ENCODE results near the gene TMBIM6. TPM values are rescaled to one million over a fixed set of nuclear protein-coding genes. Genes with fewer than 3 reads are reported as not detected.

Gene TMBIM6
- total and polyA plus RNA-seq, 2 experiments from 2014 or later: 534 to 805 TPM

DNA sequence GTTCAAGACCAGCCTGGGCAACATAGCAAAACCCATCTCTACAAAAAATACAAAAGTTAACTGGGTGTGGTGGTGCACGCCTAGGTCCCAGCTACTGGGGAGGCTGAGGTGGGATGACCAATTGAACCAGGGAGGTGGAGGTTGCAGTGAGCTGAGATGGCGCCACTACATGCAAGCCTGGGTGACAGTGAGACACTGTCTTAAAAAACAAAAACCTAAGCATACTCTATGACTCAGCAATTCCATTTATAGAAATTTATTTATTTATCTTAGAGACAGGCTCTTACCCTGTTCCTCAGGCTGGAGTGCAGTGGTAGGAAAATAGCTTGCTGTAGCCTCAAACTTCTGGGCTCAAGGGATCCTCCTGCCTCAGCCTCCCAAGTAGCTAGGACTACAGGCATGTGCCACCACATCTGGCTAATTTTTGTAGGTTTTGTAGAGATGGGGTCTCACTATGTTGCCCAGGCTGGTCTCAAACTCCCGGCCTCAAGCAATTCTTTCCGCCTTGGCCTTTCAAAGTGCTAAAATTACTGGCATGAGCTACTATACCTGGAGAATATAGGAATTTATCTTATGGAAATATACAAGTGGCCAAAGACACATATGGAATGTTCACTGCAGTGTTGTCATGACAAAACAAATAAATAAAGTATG, 43.5 kb downstream of the TMBIM6 start:
- Histone ChIP-seq H3K4me2 (no peak overlapping the region), H3K27ac (peak overlapping the region; percentile 55), H3K9me3 (ENCODE audit: low read depth) (no peaks in the 10 kb centered on the region), H3K4me3 (no peak overlapping the region), H3K9me2 (replicated peaks; ENCODE audit: insufficient read depth) (no peaks in the 10 kb centered on the region), H3K79me2 (no peaks in the 10 kb centered on the region), H3K4me1 (ENCODE audit: insufficient read depth) (no peaks in the 10 kb centered on the region), H4K20me1 (ENCODE audit: insufficient read depth, poor library complexity, severe bottlenecking) (no peaks in the 10 kb centered on the region), H3K27me3 (no peaks in the 10 kb centered on the region), H3K36me3 (replicated peaks; ENCODE audit: insufficient read depth, low read depth) (no peaks in the 10 kb centered on the region), H2AFZ (no peak overlapping the region)
- TF ChIP-seq CTCF (IDR thresholded peaks at IDR 0.05; ENCODE audit: poor library complexity): no peak
- no peak for TF ChIP-seq EZH2 (IDR thresholded peaks at IDR 0.05; ENCODE audit: borderline replicate concordance)
- TF ChIP-seq EZH2phosphoT487 (IDR thresholded peaks at IDR 0.05; ENCODE audit: low read depth, severe bottlenecking, unreplicated experiment): no peak
- DNase-seq (ENCODE audit: low spot score): no peak
- 94% methylated on average over 4 of the region's 4 CpGs for WGBS (ENCODE audit: low lambda C conversion rate, missing lambda C conversion rate)

- Histone ChIP-seq H3K27ac (no peak overlapping the region), H3K4me3 (no peak overlapping the region), H3K4me2 (no peak overlapping the region), H3K9me3 (ENCODE audit: low read depth) (no peaks in the 10 kb centered on the region), H3K36me3 (replicated peaks; ENCODE audit: insufficient read depth, low read depth) (no peaks in the 10 kb centered on the region), H3K79me2 (no peaks in the 10 kb centered on the region), H2AFZ (no peak overlapping the region), H3K9me2 (replicated peaks; ENCODE audit: insufficient read depth) (no peaks in the 10 kb centered on the region), H4K20me1 (ENCODE audit: insufficient read depth, poor library complexity, severe bottlenecking) (no peaks in the 10 kb centered on the region), H3K4me1 (ENCODE audit: insufficient read depth) (no peaks in the 10 kb centered on the region), H3K27me3 (no peaks in the 10 kb centered on the region)
- WGBS (ENCODE audit: low lambda C conversion rate, missing lambda C conversion rate): 100% methylated on average over 2 of the region's 2 CpGs
- no peak for DNase-seq (ENCODE audit: low spot score)
- no peak for TF ChIP-seq CTCF (IDR thresholded peaks at IDR 0.05; ENCODE audit: poor library complexity)
- TF ChIP-seq EZH2phosphoT487 (IDR thresholded peaks at IDR 0.05; ENCODE audit: low read depth, severe bottlenecking, unreplicated experiment): no peak
- no peak for TF ChIP-seq EZH2 (IDR thresholded peaks at IDR 0.05; ENCODE audit: borderline replicate concordance)
Observed at GRCh38 chr12:49787672-49788071, 46.3 kb downstream of the TMBIM6 start.

DNA sequence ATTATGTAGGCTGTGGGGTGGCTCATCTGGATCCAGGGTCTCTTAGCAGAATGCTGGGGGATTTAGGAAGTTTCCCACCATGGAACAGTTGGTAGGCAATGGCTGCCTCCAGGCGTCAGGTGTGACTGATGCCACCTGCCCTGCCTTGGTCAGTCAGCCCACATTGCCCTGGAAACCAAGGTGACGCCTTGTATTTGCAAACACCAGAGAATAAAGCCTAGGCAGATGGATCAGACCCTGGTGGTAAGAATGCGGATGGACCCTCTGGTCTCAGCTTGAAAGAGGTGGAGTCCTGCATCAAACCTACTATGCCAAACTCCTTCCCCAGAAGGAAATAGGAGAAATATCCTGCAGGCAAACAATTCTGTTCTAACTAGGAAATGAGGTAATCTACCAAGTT, 48.6 kb downstream of the TMBIM6 start:
- WGBS (ENCODE audit: low lambda C conversion rate, missing lambda C conversion rate): 88% methylated on average over 3 of the region's 3 CpGs
- H3K36me3 ChIP-seq (replicated peaks; ENCODE audit: insufficient read depth, low read depth): no peaks in the 10 kb centered on the region
- H4K20me1 ChIP-seq (ENCODE audit: insufficient read depth, poor library complexity, severe bottlenecking): no peaks in the 10 kb centered on the region
- H3K27ac ChIP-seq: no peak overlapping the region
- DNase-seq (ENCODE audit: low spot score): no peak
- no peak overlapping the region for H3K4me3 ChIP-seq
- H3K79me2 ChIP-seq: no peaks in the 10 kb centered on the region
- H3K9me3 ChIP-seq (ENCODE audit: low read depth): no peaks in the 10 kb centered on the region
- TF ChIP-seq EZH2phosphoT487 (IDR thresholded peaks at IDR 0.05; ENCODE audit: low read depth, severe bottlenecking, unreplicated experiment) (no peak), CTCF (IDR thresholded peaks at IDR 0.05; ENCODE audit: poor library complexity) (no peak), EZH2 (IDR thresholded peaks at IDR 0.05; ENCODE audit: borderline replicate concordance) (no peak)
- H2AFZ ChIP-seq: no peak overlapping the region
- H3K4me2 ChIP-seq: no peak overlapping the region
- H3K9me2 ChIP-seq (replicated peaks; ENCODE audit: insufficient read depth): no peaks in the 10 kb centered on the region
- H3K4me1 ChIP-seq (ENCODE audit: insufficient read depth): no peaks in the 10 kb centered on the region
- no peaks in the 10 kb centered on the region for H3K27me3 ChIP-seq
